ENCODE results near the gene SMG9. TPM values are rescaled to one million over a fixed set of nuclear protein-coding genes. Genes with fewer than 3 reads are reported as not detected.
"Not testable (repeated sequence)": the region's sequence is repeated elsewhere in the genome, so short reads cannot be mapped to it uniquely, and the experiment has no call there.

Gene SMG9
- total RNA-seq, 1 experiment from 2014 or later, result 21.1 TPM

DNA sequence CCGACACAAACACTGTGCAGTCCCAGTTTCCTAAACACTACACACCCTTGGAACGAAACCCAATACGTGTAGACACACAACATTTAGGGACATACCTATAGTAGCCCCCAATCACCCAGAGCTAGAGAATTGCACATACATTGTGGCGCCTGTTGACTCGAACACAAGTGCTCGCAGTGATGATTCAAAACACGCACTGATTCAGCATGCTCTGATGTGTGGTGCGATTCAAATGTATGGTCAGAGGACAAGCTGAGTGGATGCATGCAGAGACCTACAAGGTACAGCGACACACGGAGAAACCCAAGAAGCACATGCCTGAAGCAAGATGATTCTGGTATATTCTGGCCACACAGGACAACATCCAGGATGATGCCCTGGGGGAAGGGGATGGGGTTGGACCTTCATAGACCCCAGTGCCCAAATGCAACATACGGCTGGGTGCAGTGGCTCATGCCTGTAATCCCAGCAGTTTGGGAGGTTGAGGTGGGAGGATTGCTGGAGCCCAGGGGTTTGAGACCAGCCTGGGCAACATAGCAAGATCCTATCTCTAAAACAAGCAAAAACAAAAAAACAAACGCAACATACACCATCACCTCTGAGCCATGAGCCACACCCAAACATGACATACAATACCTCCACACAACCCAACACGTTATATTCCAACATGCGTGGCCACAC lies 27.0 kb upstream of the SMG9 start:
- in situ Hi-C loops (cut with HindIII; ENCODE audit: low pct_unique_long_range_greater_than_20kb, low sequenced_read_pairs), result no loop called here
- no peak for DNase-seq (ENCODE audit: low read depth, low spot score)

- no peak for DNase-seq (ENCODE audit: low read depth, low spot score)
- in situ Hi-C loops (cut with HindIII; ENCODE audit: low pct_unique_long_range_greater_than_20kb, low sequenced_read_pairs), result no loop called here
These were observed 26.2 kb upstream of the SMG9 start, which contains the start of gene KCNN4 for GRCh38 chr19:43780706-43781525. Gene KCNN4, minus strand, starts transcription at chr19:43780973. Its CDS starts 112 bp downstream, at chr19:43780861.

DNA sequence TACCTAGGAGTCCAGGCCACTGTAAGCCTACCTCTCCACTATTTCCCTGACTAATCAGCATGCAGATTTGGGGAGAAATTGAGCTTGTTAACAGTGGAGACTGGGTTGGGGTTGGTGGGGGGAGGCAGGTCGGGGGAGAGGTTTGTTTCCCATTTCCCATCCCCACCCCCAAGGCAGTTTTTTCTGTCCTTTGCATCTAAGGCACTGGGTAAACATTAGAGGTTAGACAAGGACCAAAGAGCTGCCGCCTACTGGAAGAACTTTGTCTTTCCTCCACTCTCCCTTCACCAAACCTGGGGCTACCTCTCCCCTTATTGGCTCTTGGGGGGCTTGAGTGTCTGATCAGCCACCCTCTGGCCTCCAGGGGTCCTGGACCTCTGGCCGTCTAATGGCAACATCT lies 25.1 kb upstream of the SMG9 start:
- in situ Hi-C loops (cut with HindIII; ENCODE audit: low pct_unique_long_range_greater_than_20kb, low sequenced_read_pairs), result no loop called here
- DNase-seq (ENCODE audit: low read depth, low spot score), result no peak

DNA sequence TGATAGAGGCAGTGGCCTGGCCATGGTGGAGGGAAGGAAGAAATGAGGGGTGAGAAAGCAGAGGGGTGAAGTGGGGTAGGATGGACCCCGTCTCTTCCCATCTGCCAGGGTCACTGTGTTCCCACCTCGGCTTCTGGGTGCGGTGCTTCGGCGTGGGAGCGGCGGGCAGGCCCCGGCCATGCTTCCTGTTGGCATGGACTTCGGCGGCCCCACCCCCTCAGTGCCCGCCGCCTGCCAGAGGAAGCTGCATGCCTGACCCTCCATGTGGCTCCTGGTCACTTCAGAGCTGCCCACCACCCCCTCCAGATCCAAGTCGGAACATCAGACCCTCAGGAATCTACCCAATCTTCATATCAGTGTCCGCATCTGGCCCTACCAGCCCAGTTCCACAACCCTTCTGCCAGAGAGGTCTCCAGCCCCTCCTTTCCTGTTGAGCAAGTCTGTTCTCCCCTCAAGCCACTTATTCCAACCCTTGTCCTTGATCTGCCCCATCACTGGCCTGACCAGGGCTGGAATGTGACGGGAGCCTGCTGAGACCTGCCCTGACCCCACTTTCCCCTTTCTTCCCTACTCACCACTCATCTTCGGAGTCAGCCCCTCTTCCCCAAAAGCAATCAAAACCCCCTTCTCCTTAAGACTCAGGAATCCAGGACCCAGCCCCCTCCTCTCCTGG lies 24.5 kb upstream of the SMG9 start:
- in situ Hi-C loops (cut with HindIII; ENCODE audit: low pct_unique_long_range_greater_than_20kb, low sequenced_read_pairs), result no loop called here
- no peak for DNase-seq (ENCODE audit: low read depth, low spot score)

- in situ Hi-C loops (cut with HindIII; ENCODE audit: low pct_unique_long_range_greater_than_20kb, low sequenced_read_pairs), result no loop called here
- DNase-seq (ENCODE audit: low read depth, low spot score), result no peak
These were observed 23.9 kb upstream of the SMG9 start for GRCh38 chr19:43778651-43779050.

DNA sequence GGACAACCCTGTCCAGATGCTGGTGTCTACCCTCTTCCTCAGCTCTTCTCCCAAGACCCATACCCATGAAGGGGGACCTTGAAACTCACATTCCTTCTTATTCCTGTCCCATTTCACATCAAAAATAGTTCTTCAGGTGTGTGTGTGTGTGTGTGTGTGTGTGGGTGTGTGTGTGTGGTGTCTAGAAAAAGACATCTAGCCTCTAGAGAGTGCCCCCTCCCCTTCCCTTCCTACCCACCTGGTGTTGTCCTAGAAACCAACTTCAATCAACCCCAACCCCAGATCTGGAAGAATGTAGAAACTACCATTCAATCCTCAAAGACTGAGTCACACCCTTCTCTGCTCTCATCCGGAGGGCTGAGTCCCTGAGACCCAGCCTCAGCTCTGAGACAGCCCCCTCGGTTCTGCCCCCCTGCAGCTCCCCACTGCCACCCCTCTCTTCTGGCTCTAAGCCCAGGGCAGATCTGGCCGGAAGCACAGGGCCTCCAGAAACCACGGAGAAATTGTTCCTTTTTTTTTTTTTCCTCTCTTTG lies 22.5 kb upstream of the SMG9 start:
- in situ Hi-C loops (cut with HindIII; ENCODE audit: low pct_unique_long_range_greater_than_20kb, low sequenced_read_pairs), result no loop called here
- DNase-seq (ENCODE audit: low read depth, low spot score), result no peak

DNA sequence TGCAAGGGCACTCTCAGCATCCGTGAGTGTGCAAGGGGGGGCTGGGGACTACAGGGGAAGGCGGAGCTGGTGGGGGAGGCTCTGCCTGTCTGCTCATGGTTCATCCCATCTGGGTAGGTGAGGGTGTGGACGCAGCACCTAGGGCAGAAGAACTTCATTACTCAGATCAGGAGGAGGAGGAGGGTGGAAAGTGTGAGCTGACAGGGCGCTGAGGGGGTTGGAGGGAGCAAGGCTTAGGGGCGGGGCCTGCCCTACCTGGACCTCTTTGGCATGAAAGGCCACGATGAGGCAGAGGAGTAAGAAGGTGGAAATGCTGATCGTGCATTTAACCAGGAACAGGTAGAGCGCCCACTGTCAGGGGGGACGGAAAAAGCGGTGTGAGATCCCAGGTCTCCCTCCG lies 21.5 kb upstream of the SMG9 start:
- in situ Hi-C loops (cut with HindIII; ENCODE audit: low pct_unique_long_range_greater_than_20kb, low sequenced_read_pairs), result no loop called here
- no peak for DNase-seq (ENCODE audit: low read depth, low spot score)

DNA sequence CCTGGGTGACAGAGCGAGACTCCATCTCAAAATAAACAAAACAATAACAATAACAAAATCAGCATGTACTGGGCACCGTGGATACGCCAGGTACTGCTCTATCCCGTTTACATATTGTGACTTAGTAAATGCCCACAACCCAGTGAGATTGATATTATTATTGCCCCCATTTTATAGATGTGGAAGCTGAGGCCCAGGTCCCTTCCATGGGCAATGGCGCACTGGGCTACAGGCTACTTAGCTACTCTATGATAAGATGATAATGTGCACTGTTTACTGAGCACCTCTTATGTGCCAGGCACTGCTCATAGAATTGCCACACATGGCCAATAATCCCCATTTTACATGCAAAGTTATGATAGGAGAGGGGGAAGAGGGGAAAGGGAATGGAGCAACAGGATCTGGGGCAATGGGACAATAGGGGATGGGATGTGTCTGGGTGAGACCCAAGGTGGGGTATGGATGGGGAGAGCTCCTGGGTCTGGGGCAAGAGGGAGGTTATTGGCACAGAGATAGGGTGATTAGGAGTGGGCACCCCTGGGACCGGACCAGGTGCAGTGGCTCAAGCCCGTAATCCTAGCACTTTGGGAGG lies 20.6 kb upstream of the SMG9 start:
- in situ Hi-C loops (cut with HindIII; ENCODE audit: low pct_unique_long_range_greater_than_20kb, low sequenced_read_pairs), result no loop called here
- no peak for DNase-seq (ENCODE audit: low read depth, low spot score)

- DNase-seq (ENCODE audit: low read depth, low spot score); in situ Hi-C loops (cut with HindIII; ENCODE audit: low pct_unique_long_range_greater_than_20kb, low sequenced_read_pairs): not testable (repeated sequence)
These were observed 20.1 kb upstream of the SMG9 start for GRCh38 chr19:43774940-43775258.

GRCh38 chr19:43774103-43774939 lies 19.6 kb upstream of the SMG9 start:
- in situ Hi-C loops (cut with HindIII; ENCODE audit: low pct_unique_long_range_greater_than_20kb, low sequenced_read_pairs), result no loop called here
- DNase-seq (ENCODE audit: low read depth, low spot score), result no peak

DNA sequence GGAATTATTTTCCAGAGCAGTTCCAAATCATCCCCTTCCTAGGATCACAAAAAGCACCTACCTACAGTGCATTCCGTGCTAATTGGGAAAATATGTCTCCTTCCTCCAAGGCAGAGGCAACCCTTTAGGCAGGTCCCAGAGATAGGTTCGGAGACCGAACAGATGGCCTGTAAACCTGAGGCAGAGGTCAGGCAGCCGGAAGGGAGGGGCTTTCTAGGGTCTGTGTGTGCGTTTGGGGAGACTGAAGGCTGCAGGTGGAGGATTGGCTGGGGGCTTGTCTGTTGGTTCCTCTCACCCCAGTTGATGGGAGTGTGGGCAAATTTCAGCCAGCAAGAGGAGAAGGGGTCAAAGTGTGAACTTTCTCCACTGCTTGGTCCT lies 19.0 kb upstream of the SMG9 start:
- in situ Hi-C loops (cut with HindIII; ENCODE audit: low pct_unique_long_range_greater_than_20kb, low sequenced_read_pairs), result no loop called here
- DNase-seq (ENCODE audit: low read depth, low spot score), result no peak

DNA sequence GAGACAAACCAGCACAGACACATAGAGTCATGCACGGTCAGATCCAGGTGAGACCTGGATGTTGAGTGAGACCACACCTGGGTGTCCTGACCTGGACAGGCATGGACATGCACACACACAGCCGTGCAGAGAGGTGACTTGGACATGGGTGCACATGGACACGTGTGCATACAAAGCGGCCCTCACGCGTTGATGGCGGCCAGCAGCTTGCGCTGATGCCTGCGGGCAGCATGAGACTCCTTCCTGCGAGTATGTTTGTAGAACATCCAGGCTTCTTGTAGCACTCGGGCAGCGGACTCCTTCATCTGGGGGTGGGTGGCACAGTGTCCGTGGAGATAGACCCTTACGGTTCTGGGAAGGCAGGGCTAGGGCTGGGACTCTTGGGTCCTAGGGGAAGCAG lies 14.5 kb upstream of the SMG9 start:
- DNase-seq (ENCODE audit: low read depth, low spot score), result no peak
- in situ Hi-C loops (cut with HindIII; ENCODE audit: low pct_unique_long_range_greater_than_20kb, low sequenced_read_pairs), result no loop called here

- no peak for DNase-seq (ENCODE audit: low read depth, low spot score)
- in situ Hi-C loops (cut with HindIII; ENCODE audit: low pct_unique_long_range_greater_than_20kb, low sequenced_read_pairs), result no loop called here
These were observed 13.7 kb upstream of the SMG9 start for GRCh38 chr19:43768273-43769050.

- in situ Hi-C loops (cut with HindIII; ENCODE audit: low pct_unique_long_range_greater_than_20kb, low sequenced_read_pairs), result no loop called here
- DNase-seq (ENCODE audit: low read depth, low spot score), result no peak
These were observed 13.1 kb upstream of the SMG9 start for GRCh38 chr19:43767818-43768217.

DNA sequence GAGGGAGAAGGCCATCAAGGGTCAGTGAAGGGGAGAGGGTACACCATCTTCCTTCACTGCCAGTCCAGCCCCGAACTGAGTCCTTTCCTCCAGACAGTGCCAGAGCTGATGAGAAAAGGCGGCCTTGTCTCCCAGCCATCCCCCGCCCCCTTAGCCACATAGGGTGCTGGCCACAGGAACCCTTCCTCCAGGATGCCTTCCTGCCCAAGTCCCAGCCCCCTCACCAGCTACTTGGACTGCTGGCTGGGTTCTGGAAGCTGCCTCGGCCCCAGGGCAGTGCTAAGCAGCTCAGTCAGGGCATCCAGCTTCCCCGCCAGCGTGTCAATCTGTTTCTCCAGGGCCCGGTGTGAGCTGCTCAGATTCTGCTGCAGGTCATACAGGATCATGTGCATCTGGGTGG lies 12.6 kb upstream of the SMG9 start:
- no peak for DNase-seq (ENCODE audit: low read depth, low spot score)
- in situ Hi-C loops (cut with HindIII; ENCODE audit: low pct_unique_long_range_greater_than_20kb, low sequenced_read_pairs), result no loop called here

DNA sequence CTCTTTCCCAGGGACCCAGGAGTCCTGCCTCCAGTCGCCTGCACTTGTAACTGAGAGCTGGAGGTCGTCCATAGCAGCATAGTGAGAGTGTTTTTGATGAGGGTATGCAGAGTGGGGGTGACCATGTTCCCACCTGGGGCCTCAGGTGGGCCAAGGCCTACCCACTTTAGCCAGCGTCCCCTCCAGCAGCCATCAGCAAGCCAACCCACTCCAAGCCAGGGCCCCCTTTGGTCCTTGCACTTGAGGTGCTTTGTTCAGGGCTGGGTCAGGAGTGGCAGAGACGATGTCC lies 11.9 kb upstream of the SMG9 start:
- in situ Hi-C loops (cut with HindIII; ENCODE audit: low pct_unique_long_range_greater_than_20kb, low sequenced_read_pairs), result no loop called here
- DNase-seq (ENCODE audit: low read depth, low spot score), result no peak
